Stimulated activated CD8-positive, alpha-beta memory T cell treated with anti-CD3 and anti-CD28 coated beads, Interleukin-2, amount 100 ng/mL, for 48 hours (primary cell): ENCODE results near the gene SIL1.
"Not testable (repeated sequence)": the region's sequence is repeated elsewhere in the genome, so short reads cannot be mapped to it uniquely, and the experiment has no call there.

Experiments
- DNase-seq, 2 donors: peaks; one replicate each; pipeline ENCODE4 v3.0.0-alpha.2; 2020; ENCODE audit warnings: low read depth in 2 of 2

The SIL1 gene

DNA sequence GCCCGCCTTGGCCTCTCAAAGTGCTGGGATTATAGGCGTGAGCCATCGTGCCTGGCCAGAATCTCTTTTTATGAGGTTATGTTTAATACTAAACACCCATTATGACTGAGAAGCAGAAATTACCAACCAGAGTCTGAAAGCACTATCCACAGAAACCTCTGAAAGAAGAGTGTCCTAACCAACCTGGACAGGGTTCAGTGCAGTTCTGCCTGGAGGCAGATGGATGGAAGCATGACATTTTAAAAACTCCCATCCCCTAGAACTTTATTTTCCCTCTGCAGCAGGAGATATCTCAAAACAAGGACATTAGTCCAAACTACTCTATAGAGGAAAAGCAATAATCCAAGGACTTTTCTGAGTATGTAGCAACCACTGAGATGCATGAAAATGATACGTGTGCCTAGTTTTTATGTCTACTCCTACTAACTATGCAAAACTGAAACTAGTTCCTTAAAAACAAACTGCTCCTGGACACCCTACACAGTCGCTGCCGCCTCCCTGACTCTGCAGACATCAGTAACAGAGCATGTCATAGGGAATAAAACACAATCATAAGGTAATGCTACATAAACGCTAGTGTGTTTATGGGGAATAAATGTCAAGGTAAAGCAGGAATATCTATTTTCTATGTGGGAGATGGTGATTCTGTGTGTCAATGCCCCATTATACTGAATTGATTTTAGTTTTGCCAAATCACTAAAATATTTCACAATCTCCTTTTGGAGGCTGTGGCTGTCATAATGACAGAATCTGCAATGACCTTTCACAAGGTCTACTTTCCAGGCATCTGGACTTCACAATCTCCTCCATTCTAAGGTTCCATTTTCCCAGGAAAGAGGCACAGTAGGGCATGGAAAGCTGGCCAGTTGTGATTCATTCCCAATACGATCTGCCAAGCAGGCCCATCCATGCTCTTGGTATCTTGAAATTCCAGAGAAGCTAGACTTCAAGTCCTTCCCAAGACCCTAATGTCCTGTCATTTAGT lies 122.8 kb downstream of the SIL1 start:
- DNase-seq: no peak

GRCh38 chr5:139073956-139074355 lies 124.2 kb downstream of the SIL1 start:
- DNase-seq: not testable (repeated sequence)

- no peak for DNase-seq
Measured at GRCh38 chr5:139068494-139069151, 129.5 kb downstream of the SIL1 start.

GRCh38 chr5:139068060-139068459 lies 130.1 kb downstream of the SIL1 start:
- no peak for DNase-seq

- no peak for DNase-seq
Measured at GRCh38 chr5:139065306-139065705, 132.9 kb downstream of the SIL1 start.

DNA sequence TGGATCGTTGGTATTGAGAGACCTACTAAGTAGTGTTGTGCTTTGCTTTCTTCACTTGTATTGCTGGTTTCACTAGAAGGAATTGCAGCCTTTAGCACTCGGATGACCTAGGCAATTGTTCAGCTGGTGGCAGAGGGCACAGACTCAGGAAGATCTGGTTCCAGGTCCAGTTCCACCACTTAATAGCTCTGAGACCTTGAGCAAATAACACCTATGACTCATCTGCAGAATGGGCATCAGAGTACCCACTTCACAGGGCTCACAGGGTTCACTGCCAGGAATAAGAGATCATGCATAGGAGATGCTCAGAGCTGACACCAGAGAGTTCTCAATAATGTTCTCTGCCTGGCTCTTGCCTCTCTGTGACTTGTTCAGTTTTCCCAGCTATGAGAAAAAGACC lies 133.6 kb downstream of the SIL1 start:
- DNase-seq: no peak

DNA sequence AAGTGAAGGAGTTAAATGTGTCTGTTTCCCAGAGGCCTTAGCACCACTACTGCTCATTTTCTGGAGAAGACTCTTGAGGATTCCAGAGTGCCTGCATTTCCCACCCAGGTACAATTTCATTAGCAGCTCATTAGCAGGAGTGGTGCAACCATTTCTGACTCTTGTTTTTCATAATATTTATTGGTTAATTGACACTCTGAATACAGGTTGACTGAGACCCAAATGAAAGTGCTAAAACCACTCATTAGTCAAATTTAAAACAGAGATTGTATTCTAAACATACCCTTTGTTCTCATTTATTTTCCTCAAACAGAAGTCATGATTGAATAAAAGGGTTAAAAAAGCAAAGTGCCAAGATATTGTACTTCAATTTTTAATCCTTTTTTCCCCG lies 134.5 kb downstream of the SIL1 start:
- DNase-seq: no peak

GRCh38 chr5:139062910-139063663 lies 135.1 kb downstream of the SIL1 start:
- DNase-seq: no peak

- DNase-seq: no peak
Measured at GRCh38 chr5:139061856-139062255, 136.3 kb downstream of the SIL1 start.

- DNase-seq: no peak
Measured at GRCh38 chr5:139061274-139061673, 136.9 kb downstream of the SIL1 start.

DNA sequence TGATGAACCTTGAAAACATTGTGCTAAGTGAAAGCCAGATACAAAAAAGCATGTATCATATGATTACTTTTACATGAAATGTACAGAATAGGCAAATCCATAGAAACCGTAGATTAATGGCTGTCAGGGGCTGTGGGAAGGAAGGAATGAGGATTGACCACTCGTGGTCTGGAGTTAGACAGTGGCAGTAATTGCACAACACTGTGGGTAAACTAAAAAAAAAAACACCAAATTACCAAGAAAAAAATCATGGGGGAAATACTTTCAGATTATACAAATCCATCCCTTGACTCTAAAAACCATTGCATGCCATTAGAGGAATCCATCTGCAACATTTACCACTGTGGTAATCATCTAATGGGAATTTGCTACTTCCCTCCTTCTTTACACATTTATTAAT lies 140.0 kb downstream of the SIL1 start:
- DNase-seq: no peak

GRCh38 chr5:139057045-139057939 lies 140.9 kb downstream of the SIL1 start:
- DNase-seq: not testable (repeated sequence)

DNA sequence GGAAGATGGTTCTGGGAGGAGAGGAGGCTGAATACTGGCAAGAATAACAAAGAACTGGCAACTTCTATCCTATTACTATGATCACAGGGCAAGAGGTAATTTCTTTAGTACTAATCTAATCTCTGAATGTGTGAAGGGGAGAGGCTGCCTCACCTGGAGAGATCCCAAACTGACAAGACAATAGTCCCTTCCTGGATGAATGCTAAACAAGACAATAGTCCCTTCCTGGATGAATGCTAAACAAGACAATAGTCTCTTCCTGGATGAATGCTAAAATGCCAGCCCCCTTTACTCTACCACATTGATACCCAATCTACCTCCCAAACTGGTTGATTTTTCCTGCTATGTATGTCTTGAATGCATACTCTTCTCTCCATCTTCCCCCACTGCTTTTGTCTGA lies 145.2 kb downstream of the SIL1 start:
- no peak for DNase-seq

GRCh38 chr5:139051392-139051791 lies 146.8 kb downstream of the SIL1 start:
- DNase-seq: no peak

DNA sequence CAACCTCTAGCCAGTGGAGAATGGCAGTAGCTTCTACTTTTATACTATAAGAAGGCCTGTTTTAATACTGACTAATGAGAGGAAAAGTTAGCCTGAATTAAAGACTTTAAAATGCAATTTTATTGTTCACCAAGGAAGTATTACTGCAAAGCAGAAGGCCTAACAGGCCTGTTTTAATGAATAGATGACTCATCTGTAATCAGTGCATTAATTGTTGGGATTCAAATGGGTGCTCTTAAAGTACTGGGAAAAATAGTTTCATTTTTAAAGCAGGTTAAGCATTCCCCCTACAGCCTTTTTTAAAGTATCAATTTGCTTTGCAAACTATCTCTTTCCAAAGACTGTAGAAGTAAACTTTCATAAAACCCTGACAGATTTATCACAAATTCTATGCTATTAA lies 147.7 kb downstream of the SIL1 start:
- no peak for DNase-seq

GRCh38 chr5:139049780-139050179 lies 148.4 kb downstream of the SIL1 start:
- DNase-seq: no peak

DNA sequence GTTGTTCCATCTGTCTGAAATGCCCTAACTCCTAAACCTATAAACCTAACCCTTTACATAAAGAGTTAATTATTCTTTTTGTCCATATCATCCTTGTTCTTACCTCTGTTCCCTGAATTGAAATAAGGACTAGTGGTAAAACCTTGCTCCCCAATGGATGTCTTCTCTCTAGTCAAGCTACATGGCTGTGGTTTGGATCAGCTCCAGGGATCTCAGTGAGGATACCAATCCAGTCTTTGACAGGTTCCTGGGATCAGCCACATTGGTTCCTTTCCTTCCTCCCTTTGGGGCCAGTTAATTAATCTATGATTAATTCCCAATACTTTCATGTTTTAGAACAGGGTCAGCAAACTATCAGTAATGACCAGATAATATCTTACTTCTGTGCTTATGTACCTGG lies 151.6 kb downstream of the SIL1 start:
- no peak for DNase-seq

GRCh38 chr5:139043157-139043905 lies 154.8 kb downstream of the SIL1 start:
- no peak for DNase-seq

DNA sequence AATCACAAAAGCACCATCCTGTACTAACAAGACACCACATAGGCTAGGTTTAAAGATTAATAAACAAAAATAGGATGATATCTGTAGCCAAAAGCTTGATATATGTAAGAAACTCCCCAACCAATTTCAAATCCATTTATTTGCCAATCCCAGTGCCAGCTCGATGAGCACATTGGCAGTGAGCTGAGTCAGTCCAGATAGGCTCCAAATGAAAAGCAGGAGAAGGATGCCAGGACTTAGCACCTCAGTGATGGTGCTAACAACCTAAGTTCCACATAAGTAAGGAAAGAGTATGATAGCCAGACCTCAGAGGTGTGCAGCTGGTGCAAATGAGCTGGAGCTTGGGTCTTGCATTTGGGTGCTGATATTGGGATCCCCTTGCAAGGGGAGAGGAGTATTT lies 158.1 kb downstream of the SIL1 start:
- no peak for DNase-seq

GRCh38 chr5:139038613-139039305 lies 159.4 kb downstream of the SIL1 start:
- no peak for DNase-seq
